Stimulated activated CD4-positive, alpha-beta T cell treated with anti-CD3 and anti-CD28 coated beads, Interleukin-1b, Interleukin-23, amount 100 ng/mL, for 4 hours (primary cell): ENCODE results near the gene LRRC45.

Experiments used
- DNase-seq, 2 donors: peaks; one replicate each; pipeline ENCODE4 v3.0.0-alpha.2; 2020; ENCODE audit warnings: low read depth in 2 of 2

The LRRC45 gene

DNA sequence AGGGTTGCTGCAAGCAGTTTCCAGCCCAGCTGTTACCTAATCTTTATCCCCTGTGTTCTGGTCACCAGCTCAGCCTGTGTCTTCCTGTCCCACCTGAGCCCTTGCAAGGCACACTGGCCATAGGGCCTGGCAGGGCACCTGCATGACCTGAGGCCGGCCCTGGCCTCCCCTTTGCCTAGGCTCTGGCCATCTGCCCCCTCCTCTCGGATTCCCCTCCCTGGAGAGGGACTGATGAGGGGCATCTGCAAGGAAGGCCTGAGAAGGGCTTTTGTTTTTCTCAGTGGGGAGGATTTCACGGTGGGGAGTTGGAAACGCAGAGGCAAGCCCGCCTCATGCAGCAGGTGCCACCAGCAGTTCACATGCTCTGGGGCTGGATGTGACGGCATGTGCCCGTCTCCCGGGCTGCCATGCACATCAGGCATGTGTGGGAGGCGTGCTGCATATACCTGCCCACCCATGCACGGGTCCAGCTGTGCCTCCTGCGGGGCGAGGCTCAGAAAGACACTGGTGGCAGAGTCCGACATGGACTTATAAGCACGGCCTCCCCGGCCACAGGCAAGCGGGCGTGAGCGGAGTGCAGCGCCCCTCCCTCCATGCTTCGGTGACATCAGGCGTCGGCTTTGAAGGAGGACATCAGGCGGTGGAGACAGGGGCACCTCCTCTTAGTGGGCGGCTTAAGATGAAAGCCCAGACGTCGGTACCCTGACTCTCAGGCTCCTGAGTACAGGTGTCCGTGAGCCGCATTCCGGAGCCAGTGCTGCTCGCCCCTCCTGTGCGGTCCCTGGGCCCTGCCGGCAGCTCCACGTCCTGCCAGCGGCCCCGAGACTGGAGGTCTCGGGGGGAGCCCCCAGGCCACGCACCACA is 29.1 kb upstream of the LRRC45 start:
- DNase-seq, result no peak

DNA sequence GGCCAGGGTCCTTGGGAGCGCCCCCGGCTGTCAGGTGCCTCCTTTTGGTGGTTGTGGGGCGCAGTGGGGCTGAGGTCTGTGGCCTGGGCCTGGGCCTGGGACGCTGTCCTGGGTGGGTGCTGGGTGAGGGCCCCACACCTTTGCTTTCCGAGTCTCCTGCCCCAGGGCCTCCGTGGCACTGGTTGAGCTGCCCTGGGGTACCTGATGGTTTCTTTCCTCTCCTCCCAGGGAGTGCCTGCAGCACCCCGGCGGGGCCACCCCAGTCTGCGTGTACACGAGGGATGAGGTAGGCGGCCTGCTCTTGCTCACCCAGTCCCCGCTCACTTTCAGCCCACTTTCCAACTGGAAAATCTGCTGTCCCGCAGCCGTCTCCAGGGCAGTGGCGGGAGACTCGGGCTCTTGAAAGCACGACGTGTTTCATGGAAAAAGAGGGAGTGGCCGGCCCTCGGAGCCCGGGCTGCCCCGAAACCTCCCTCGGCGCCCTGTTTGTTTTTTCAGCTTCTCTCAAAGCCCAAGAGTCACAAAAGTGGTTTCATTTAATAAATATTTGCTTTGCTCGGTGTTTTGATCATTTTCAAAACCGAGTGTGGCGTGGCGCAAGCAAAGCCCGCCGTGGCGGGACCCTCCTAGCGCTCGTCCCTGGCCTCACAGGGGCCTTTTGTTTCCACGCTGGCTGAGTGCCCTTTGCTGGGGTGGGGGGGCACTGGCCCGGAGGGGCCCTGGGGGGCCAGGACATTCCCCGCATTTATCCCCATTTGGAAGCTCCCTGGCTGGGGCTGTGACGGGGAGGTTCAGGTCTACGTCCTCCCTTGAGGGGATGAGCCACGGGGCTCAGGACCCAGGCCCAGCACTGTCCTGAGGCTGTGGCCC is 28.3 kb upstream of the LRRC45 start:
- DNase-seq, result no peak

DNA sequence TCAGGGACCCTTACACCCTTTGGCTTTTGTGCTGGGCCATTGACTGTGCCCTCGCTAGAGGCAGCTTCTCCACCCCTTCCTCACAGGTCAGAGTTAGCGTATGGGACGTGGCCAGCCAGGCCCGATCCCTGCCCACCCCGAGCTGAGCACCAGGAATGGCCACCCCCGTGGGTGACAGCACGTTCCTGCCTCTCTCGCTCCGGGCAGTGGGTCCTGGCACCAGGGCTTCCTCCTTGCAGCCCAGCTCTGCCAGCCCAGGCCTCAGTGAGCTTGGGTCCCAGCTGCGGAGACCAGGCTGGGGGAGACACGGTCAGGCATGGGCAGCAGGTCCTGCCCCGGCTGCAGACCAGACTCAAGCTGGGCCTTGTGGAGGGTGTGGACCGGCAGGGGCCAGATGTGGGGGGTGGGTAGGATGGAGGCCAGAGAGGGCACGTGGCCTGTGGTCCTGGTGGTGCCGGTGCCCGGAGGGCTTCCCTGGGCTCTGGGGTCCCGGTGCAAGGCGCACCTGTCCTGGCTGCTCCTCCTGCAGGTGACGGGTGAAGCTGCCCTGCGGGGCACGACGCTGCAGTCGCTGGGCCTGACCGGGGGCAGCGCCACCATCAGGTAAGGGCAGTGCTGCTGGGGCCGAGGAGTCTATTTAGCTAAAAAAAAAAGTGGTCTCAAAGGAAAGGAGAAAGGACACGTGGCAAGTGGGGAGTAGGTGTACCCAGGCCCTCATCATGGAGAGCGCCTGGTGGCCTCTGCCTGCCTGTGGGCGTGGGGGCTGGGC is 27.5 kb upstream of the LRRC45 start:
- no peak for DNase-seq

DNA sequence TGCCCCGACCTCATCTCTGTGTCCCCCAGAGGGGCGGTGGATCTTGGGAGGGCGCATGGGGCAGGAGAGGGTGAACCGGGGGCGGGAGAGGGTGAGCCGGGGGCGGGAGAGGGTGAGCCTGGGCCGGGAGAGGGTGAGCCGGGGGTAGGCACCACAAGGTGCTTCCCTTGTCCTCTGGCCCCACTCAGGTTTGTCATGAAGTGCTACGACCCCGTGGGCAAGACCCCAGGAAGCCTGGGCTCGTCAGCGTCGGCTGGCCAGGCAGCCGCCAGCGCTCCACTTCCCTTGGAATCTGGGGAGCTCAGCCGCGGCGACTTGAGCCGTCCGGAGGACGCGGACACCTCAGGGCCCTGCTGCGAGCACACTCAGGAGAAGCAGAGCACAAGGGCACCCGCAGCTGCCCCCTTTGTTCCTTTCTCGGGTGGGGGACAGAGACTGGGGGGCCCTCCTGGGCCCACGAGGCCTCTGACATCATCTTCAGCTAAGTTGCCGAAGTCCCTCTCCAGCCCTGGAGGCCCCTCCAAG is 26.8 kb upstream of the LRRC45 start:
- no peak for DNase-seq

DNA sequence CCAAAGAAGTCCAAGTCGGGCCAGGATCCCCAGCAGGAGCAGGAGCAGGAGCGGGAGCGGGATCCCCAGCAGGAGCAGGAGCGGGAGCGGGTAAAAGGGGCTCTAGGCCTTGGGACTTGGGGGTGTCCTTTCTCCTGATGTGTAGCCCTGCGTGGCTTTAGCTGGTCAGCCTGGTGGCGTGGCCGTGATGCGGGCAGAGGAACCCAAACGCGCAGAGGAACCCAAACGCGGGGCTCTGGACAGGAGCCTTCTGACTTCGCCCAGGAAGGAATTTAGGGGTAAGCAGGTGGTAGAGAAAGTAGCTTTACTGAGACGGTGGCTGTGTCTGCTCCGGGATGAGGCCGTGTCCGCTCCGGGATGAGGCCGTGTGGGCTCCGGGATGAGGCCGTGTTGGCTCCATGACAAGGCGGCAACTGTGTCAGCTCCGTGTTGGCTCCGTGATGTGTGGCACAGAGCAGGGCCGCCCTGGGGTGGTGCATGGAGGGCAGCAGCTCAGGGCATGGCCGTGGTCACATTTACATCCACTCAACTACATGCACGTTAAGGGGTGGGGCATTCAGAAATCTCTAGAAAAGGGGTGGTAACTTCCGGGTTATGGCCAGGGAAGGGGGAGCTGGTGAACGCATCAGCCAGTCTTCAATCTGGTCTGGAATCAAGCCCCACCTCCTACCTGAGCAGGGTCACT is 26.2 kb upstream of the LRRC45 start:
- no peak for DNase-seq

DNA sequence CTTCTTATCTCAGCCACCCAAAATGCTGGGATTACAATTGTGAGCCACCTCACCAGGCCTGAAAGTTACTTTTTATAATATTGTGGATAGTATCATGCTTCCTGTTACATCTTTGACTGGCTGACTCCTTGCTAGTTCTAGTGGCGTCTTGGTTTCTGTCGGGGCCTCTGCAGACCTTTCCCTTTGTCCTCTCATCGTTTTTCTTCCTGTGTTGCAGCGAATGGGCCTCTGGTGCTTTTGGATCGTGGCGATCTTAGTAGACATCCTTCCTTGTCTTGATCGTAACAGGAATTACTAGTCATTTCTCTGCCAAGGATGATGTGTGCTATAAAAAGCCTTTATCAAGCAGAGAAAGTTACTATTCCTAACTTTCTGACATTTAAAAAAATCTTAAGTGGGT is 24.9 kb upstream of the LRRC45 start:
- no peak for DNase-seq

DNA sequence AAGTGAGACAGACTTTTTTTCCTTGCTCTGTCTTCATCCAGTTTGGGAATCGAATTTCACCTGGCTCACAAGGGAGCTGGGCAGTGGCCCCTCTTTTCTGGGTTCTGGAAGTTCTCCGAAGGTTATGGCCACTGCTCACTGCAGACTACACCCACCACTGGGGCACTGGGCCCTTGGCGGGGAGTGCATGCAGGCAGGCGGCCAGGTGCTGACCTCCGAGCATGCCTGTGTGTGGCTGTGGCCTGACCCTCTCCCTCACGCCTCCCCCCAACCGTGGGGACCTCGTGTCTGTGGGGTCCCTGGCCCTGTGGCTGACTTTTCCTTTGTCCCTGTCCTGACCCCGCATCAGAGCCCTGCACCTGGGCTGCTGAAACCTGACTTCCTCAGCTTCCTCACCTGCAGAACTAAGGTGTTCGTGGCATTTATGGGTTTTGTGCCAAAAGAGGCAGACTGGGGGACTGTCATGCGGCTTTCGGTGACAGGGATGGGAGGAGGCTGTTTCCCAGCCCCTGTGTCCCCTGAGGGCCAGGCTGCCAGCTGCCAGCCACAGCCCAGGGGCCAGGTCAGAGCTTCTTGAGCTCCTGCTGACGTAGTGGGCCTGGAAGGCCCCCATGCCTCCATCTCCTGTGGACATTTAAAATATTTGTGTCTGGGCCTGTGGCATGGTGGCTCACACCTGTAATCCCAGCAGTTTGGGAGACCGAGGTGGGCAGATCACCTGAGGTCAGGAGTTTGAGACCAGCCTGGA is 24.2 kb upstream of the LRRC45 start:
- no peak for DNase-seq

DNA sequence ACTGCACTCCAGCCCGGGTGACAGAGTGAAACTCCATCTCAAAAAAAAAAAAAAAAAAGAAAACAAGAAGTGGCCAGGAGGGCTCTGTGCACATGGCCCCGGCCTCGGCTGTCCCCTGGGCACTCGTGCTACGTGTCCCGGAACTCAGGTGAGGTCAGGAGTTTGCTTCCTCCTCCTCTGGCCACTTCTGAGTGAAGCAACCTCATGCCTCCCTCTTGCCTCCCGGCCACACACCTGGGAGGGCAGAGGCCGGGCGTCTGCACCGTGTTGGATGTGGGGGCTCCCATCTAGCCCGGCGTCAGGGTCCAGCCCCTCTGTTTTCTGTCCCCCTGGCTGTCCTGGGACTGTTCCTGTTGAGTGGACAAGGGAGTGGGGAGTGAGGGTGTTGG is 23.5 kb upstream of the LRRC45 start:
- no peak for DNase-seq

DNA sequence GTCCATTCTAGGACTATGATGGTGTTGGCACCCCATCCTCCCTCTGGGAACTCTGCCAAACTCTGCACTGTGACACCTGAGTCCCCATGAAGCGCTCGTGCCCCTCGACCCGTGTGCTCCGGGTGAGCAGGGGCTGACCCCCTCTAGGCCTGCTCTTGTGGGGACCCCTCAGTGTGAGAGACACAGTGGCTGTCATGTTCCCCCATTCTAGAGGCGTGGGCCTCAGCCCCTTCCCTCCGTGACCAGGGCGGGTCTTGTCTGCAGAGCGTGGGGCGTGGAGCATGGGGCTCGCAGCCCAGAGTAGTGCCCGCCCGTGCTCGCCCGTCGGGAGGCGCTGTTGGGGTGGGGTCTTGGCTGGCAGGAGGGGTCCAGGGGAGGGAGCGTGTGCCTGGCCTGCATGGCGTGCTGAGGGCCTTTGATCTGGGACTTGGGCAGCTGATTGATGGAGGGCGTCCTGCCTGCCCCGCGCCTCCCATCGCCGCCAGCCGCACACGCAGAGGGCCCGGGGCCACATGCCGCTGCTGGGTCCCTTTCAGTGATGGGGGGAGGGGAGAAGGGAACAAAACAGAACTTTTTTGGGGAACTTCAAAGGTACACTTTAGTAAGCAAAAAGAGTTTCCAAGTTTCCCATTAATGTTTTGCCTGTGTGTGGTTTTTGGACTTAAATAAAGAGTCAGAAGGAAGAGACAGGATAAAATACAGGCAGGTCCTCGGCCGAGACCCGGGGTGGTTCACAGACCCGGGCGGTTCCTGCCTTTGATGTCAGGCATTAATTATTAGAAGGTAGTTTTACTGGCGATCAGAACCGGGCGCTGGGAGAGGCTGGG is 22.9 kb upstream of the LRRC45 start:
- no peak for DNase-seq

DNA sequence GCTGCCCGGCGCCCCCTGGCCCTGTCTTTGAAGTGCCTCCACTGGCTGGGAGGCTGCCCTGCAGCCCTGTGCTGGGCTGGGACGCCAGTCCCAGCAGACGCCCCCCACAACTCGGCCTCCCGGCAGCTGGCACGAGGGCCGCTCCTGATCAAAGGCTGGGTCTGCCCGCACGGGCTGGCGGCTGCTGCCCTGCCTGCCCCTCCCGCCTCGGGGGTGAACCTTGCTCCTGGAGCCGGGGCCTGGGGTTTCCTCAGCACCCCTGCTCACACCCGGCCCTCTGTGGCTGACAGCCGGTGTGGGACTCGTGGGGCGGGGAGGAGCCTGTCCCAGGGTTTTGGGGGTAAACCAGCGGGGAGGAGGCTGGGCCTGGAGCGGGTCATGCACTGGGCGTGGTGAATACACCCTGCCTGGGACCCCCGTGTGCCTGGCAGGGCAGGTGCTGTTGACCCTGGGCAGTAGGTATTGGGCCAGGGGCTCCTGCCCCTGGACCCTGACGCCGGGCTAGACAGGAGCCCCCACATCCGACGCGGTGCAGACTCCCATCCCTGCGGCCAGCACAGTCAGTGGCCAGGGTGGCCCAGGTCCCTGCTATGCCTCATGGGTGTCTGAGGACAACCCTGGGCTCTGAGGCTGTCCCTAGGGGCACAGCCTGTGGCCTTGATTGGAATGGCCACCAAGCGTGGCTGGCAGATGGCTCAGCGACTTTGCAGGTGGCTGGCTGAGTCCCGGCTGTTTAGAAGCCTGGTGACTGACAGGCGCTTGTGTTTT is 22.1 kb upstream of the LRRC45 start:
- no peak for DNase-seq

DNA sequence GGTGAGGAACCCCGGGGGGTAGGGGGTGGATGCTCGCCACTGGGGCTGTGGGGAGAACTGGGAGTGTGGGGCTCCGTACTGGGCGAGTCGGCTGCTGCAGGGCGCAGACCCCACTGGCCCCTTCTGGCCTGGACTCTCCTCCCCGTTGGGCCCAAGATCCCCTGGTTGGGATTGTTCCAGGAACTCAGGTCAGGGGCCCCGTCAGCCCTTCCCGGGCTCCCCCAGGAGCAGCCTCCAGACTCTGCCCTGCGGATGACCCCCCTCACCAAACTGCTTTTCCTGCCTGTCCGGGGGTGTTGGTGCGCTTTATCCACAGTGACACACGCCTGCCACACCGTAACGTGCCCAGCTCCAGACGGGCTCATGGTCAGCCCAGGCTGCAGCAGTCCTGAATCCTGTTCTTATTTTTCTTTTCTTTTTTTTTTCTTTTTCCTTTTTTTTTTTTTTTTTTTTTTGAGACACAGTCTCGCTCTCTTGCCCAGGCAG is 21.5 kb upstream of the LRRC45 start:
- DNase-seq, result no peak

DNA sequence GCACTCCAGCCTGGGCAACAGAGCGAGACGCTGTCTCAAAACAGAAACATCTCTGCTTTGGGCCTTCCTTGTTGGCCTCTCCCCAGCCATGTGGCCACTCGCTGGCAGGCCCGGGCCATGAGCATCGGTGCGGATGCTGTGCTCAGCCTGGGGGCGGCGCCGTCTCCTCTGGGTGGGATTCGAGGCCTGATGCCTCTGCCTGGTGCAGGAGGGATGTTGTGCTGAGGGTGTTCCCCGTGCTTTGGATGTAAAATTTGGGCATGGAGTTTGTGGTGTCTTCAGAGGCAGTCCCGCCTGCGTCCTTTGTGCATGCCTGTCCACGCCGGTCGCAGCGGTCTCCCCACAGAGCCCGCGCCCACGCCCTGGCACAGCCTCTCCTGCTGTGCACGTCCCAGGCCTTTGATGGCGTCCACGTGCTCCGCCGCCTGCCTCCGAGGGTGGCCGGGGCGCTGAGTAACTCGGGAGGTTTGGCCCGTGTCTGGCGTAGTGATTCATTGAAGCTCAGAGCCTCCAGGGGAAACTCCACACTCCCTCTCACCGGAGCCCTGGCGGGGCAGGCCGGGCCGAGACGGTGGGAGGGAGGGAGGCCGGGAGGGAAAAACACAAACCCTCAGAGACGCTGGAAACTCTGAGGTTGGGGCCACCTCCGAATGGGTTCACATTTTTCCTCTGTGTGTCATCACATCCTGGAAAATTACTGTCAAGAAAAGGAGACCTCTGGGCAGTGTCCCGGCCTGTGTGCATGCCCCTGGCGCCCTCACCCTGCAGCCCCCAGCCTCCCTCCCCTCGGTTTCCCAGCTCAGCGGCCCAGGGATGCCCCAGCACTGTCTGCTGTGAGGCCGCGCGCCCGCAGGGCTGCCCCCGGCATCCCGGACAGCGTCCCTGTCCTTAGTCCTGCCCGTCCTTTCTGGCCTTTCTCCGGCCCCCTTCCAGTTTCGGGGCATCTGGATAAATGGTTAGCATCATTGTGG is 19.4 kb upstream of the LRRC45 start:
- DNase-seq, result peak in 1 of 2 donors; percentile 11

DNA sequence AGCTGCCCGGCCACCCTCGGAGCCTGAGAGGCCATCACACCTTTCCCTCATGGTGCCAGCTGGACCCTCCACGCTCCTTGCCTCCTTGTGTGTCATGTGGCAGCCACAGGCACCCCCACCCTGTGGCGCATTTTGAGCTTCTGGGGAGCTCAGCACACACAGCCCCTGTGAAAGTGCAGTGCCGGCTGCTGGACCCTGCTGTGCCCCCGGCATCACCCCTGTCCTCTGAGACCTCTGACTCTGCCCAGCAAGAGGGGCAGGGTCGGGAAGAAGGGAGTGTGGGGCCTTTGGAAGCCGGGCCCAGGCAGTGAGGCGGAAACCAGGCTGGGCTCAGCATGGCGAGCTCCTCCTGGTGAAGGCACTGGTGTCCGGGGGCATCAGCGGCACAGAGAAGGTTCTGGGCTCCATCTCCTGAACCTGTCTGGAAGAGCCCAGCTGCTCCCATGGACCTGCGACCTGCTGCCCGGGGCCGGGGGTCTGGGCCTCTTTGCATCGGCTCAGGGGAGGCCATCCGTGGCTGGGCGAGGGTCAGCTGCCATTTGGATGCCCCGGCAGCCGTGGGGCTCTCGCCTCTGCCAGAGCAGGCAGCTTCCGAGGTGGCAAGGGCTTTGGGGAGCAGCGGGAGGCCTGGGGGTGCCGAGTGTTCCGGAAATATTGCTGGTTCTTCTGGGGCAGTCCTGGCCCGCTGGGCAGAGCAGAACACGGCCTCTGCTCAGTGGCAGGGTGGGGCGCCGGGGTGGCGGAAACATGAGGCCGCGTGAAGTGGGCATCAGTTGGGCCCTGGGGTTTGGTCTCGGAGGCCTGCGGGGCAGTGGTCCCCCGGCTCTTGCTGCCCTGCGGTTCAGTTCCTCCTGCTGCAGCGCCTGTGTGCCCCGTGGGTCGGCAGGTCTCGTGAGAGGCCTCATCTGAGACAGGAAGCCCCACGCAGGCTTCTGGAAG is 18.3 kb upstream of the LRRC45 start:
- no peak for DNase-seq

DNA sequence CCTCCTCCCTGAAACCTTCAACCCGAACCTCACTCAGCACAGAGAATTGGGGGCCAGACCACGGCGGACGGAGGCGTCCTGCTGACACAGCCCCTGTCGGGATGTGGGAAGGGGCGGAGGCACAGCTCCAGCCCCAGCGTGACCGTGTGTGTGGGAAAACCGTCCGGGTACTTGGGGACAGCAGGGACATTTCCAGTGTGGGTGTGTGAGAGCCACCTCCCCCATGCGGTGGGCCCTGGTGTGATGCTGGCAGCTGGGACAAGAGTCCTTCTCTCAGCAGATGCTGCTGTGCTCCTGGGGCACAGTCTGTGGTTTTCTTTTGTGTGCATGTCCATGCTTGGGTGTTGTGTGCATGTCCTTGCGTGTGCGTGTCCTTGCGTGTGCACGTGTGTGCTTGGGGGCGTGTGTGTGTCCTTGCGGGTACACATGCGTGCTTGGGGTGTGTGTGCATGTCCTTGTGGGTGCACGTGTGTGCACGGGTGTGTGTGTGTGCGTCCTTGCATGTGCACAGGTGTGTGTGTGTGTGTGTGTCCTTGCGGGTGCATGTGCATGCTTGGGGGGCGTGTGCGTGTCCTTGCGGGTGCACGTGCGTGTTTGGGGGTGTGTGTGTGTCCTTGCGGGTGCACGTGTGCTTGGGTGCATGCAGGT is 17.3 kb upstream of the LRRC45 start:
- no peak for DNase-seq

DNA sequence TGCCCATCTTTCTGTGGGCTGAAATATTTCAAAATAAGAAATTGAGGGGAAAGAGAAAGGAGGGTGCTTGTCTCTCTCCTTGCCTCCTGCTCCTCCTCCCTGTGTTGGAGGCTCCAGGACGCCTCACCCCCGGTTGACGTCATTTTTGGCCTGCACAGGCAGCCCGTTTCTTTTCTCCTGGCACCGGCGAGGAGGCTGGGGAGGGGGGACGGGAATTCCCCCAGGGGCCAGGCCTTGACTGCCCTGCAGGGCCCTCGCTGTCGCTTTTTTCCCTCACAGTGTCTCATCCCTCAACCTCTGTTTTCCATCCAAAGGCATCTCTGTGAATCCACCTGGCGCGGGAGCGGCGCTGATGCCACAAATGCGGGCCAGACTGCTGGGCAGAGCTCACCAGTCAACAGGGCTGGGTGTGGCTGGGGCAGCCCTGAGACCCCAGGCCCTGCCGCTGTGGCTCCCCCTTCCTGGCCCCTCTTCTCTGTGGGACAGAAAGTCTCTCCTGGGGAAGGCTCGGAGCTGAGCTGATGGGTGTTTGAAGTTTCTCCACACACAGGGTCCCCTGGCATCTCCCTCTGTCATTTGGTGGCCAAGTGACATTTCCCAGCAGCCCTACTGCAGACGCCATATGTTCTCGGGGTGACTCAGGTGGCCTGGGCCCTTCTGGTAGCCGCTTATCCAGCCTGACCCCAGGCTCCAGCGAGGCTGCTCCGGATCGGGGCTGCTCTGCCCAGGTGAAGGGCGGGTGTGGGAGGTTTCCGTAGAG is 16.5 kb upstream of the LRRC45 start:
- no peak for DNase-seq

DNA sequence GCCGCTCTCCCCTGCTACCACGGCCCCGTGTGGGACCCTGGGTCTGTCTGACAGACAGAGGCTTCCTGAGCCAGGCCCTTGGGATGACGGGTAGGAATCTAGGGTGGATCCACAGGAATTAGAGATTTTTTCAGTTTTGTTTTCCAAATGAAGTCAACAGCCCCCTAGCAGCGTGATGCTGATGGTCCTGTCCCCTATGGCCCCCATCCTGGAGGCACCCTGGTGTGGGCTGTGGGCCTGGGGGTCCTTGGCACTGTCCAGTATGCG is 15.9 kb upstream of the LRRC45 start:
- no peak for DNase-seq
